Testis (tissue), 3 donors: ENCODE data around the gene H1-8. TPM values are rescaled to one million over a fixed set of nuclear protein-coding genes. Genes with fewer than 3 reads are reported as not detected.

Source experiments
- DNase-seq: peaks from one replicate; pipeline ENCODE4 v3.0.0-alpha.2; 2019
- H3K27ac ChIP-seq, 2 donors: fragments of 200-600 bp; sonication (generic); one replicate each; pipeline ENCODE4 v1.5.1; 2019
- H3K27me3 ChIP-seq: fragments of 200-600 bp; sonication (generic); one replicate; pipeline ENCODE4 v1.5.1; 2019
- H3K36me3 ChIP-seq: fragments of 200-600 bp; sonication (generic); one replicate; pipeline ENCODE4 v1.5.1; 2017; ENCODE audit warnings: low read depth; ENCODE audit errors: missing control alignments
- H3K4me1 ChIP-seq: fragments of 200-600 bp; sonication (generic); one replicate; pipeline ENCODE4 v1.5.1; 2019
- H3K4me3 ChIP-seq, 2 donors: fragments of 200-600 bp; sonication (generic); one replicate each; pipeline ENCODE4 v1.5.1; 2017 to 2019
- H3K9me3 ChIP-seq: fragments of 200-600 bp; sonication (generic); one replicate; pipeline ENCODE4 v1.5.1; 2017
- POLR2A ChIP-seq: fragments of 450-650 bp; IDR thresholded peaks from one replicate; pipeline ENCODE4 v1.6.1; 2017; ENCODE audit warnings: antibody characterized with exemption, mild to moderate bottlenecking, moderate library complexity
- WGBS, 2 donors: methylation state at CpG; one replicate each; pipeline ENCODE4 v1.1.5; 2018; 5-methylcytosine and 5-hydroxymethylcytosine counted together
- intact Hi-C: fragments of 100-400 bp; cut with DNase I; formaldehyde crosslinking; loops from one replicate; pipeline ENCODE4 v1.15.1; 2023; ENCODE audit warnings: low total_unique reads
- polyA plus RNA-seq: library from polyadenylated mRNA; stranded (reverse); fragments of 350-450 nt; fragmentation: Illumina TruSeq; extraction: RNeasy Lipid Tissue Mini Kit (QIAGEN cat#74804); gene quantifications from one replicate; pipeline ENCODE4 v1.2.3, GENCODE V29; 2014; ENCODE audit warnings: low read depth, low replicate concordance; ENCODE audit not compliant: insufficient read depth
- total RNA-seq, 2 donors: library from RNA; depleted of rRNA; stranded (reverse); fragments of >200 nt; gene quantifications; one replicate each; pipeline ENCODE4 v1.2.3, GENCODE V29; 2016
- TF ChIP-seq, protein P1 (sequence below), 3 experiments: fragments of 450-650 bp in 2 of 3; fragments of 200-600 bp in 1 of 3; sonication (generic) in 1 of 3; IDR thresholded peaks; one replicate each; pipeline ENCODE4 v1.5.1; 2016 to 2019; ENCODE audit warnings: antibody characterized with exemption in 3 of 3, mild to moderate bottlenecking in 2 of 3, moderate library complexity in 1 of 3

The H1-8 gene
- total and polyA plus RNA-seq, 3 donors from 2014 or later: 4.2 to 8.6 (median 4.8) TPM

- H3K36me3 ChIP-seq: no peaks in the 10 kb centered on the region
- DNase-seq: no peak
- H3K9me3 ChIP-seq: no peaks in the 10 kb centered on the region
- no peak overlapping the region for H3K27ac ChIP-seq
- TF ChIP-seq, protein P1, sequence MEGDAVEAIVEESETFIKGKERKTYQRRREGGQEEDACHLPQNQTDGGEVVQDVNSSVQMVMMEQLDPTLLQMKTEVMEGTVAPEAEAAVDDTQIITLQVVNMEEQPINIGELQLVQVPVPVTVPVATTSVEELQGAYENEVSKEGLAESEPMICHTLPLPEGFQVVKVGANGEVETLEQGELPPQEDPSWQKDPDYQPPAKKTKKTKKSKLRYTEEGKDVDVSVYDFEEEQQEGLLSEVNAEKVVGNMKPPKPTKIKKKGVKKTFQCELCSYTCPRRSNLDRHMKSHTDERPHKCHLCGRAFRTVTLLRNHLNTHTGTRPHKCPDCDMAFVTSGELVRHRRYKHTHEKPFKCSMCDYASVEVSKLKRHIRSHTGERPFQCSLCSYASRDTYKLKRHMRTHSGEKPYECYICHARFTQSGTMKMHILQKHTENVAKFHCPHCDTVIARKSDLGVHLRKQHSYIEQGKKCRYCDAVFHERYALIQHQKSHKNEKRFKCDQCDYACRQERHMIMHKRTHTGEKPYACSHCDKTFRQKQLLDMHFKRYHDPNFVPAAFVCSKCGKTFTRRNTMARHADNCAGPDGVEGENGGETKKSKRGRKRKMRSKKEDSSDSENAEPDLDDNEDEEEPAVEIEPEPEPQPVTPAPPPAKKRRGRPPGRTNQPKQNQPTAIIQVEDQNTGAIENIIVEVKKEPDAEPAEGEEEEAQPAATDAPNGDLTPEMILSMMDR (IDR thresholded peaks at IDR 0.05): no peak
- no peak for TF ChIP-seq POLR2A
- peaks cover 12% of the 10 kb centered on the region for H3K4me1 ChIP-seq
- H3K4me3 ChIP-seq: no peak overlapping the region
- no peaks in the 10 kb centered on the region for H3K27me3 ChIP-seq
- WGBS, 2 donors: 85 to 90% methylated on average over 5 to 8 of the region's 8 CpGs
- intact Hi-C loops: no loop called here
These were observed 38.6 kb downstream of the H1-8 start for GRCh38 chr3:129581623-129582022.

DNA sequence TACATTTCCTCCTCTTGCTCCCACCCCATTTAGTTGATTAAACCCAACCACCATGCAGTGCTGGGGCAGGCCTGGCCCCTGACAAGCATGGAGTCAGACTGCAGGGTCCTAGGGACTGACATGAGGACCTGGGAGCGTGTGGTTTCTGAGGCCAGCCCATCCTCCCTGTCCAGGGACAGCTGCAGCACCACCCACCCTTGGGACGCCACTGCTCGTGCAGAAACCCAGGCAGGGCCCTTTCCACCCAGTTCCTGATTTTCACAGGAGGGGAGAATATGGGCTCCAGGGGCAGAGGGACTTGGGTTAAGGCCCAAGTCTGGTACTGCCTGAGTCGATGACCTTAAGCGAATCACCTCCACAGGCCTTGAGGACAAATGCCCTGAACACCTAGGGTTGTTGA, 39.8 kb downstream of the H1-8 start:
- H3K36me3 ChIP-seq: no peaks in the 10 kb centered on the region
- WGBS, 2 donors: 69 to 88% methylated on average over 3 to 5 of the region's 5 CpGs
- TF ChIP-seq, protein P1 (IDR thresholded peaks at IDR 0.05): no peak
- TF ChIP-seq POLR2A: no peak
- peaks cover 19% of the 10 kb centered on the region for H3K4me1 ChIP-seq
- DNase-seq: no peak
- no peaks in the 10 kb centered on the region for H3K9me3 ChIP-seq
- no peak overlapping the region for H3K4me3 ChIP-seq
- intact Hi-C loops: no loop called here
- no peak overlapping the region for H3K27ac ChIP-seq
- H3K27me3 ChIP-seq: no peaks in the 10 kb centered on the region

DNA sequence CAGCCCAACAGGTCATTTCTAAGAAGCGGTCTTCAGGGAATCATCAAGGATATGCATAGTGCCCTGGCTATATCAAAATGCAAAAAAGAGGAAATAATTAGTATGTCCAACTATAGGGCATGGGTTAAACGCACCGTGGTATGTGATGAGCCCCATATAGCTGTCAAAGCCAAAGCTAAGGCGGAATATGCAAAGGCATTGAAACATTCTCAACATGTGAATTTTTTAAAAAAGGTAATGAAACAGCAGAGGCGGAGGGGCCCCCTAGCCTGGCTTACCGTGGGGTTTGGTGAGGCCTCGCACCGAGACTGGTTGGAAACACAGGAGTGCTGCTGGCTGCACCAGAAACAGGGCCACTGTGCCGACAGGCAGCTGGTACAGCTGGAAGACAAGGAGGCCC, 40.3 kb downstream of the H1-8 start:
- Histone ChIP-seq H3K27ac (no peak overlapping the region), H3K27me3 (no peaks in the 10 kb centered on the region), H3K36me3 (no peaks in the 10 kb centered on the region), H3K4me1 (peaks cover 18% of the 10 kb centered on the region), H3K9me3 (no peaks in the 10 kb centered on the region), H3K4me3 (no peak overlapping the region)
- no peak for DNase-seq
- WGBS, 2 donors: 90 to 91% methylated on average over 9 of the region's 9 CpGs
- intact Hi-C loops: no loop called here
- TF ChIP-seq, protein P1 (IDR thresholded peaks at IDR 0.05): no peak
- no peak for TF ChIP-seq POLR2A

- peaks cover 24% of the 10 kb centered on the region for H3K4me1 ChIP-seq
- H3K36me3 ChIP-seq: no peaks in the 10 kb centered on the region
- H3K27me3 ChIP-seq: no peaks in the 10 kb centered on the region
- H3K9me3 ChIP-seq: no peaks in the 10 kb centered on the region
- WGBS, 2 donors: 81 to 93% methylated on average over 3 of the region's 3 CpGs
- no peak for DNase-seq
- H3K27ac ChIP-seq: no peak overlapping the region
- no peak for TF ChIP-seq POLR2A
- TF ChIP-seq, protein P1 (IDR thresholded peaks at IDR 0.05): no peak
- H3K4me3 ChIP-seq: no peak overlapping the region
- intact Hi-C loops: no loop called here
These were observed 41.7 kb downstream of the H1-8 start for GRCh38 chr3:129584631-129585030.

GRCh38 chr3:129585949-129586657, 43.1 kb downstream of the H1-8 start:
- Histone ChIP-seq H3K27me3 (no peaks in the 10 kb centered on the region), H3K4me1 (peaks cover 37% of the 10 kb centered on the region), H3K4me3 (no peak overlapping the region), H3K9me3 (no peaks in the 10 kb centered on the region), H3K36me3 (no peaks in the 10 kb centered on the region), H3K27ac (no peak overlapping the region)
- no peak for DNase-seq
- intact Hi-C loops: no loop called here
- WGBS, 2 donors: 88 to 92% methylated on average over 21 to 22 of the region's 27 CpGs
- TF ChIP-seq, protein P1 (IDR thresholded peaks at IDR 0.05): no peak
- no peak for TF ChIP-seq POLR2A
